Measurements from ENCODE around the gene ADCYAP1R1. TPM values are rescaled to one million over a fixed set of nuclear protein-coding genes. Genes with fewer than 3 reads are reported as not detected.

Gene ADCYAP1R1
- total and polyA plus RNA-seq, 2 donors (not counting 1 experiment from before 2014, with no cell fraction given), result not detected

- no peak overlapping the region for H3K9ac ChIP-seq (ENCODE audit: low read length)
- intact Hi-C loops (cut with micrococcal nuclease), result no loop called here
- DNase-seq, result no peak
- Mint-ChIP-seq H3K27ac (no peak overlapping the region), H3K4me3 (no peak overlapping the region), H3K9me3 (ENCODE audit: insufficient read depth) (no peaks in the 10 kb centered on the region), H3K4me1 (no peaks in the 10 kb centered on the region), H3K27me3 (peaks cover 3% of the 10 kb centered on the region)
- no peak overlapping the region for H3K4me2 ChIP-seq (replicated peaks; ENCODE audit: low read depth, low read length, poor library complexity, severe bottlenecking)
- CTCF ChIA-PET, result interaction anchor here (1.3 kb wide), 1 partner anchor 29 kb away, joined by 3 read pairs; no protein-coding TSS in a partner anchor
- no peaks in the 10 kb centered on the region for H3K27me3 ChIP-seq (replicated peaks in 1 of 4; ENCODE audit: control extremely low read depth in 1 of 4, control insufficient read depth in 3 of 4, insufficient read depth in 4 of 4, low read length in 3 of 4)
- TF ChIP-seq EZH2 (IDR thresholded peaks at IDR 0.05; ENCODE audit: borderline replicate concordance, insufficient read depth, low read depth, low read length, poor library complexity, severe bottlenecking), result no peak
- TF ChIP-seq CTCF (IDR thresholded peaks at IDR 0.05), result no peak
- no peaks in the 10 kb centered on the region for H3K36me3 ChIP-seq (replicated peaks in 1 of 2; ENCODE audit: control extremely low read depth in 1 of 2, control insufficient read depth in 1 of 2, extremely low read depth in 1 of 2, insufficient read depth in 2 of 2, low read length in 1 of 2)
- H3K4me3 ChIP-seq (ENCODE audit: control extremely low read depth in 1 of 5, extremely low read depth in 1 of 5, insufficient read depth in 1 of 5, low read depth in 2 of 5, low read length in 4 of 5), result no peak overlapping the region
- H3K4me1 ChIP-seq (ENCODE audit: control insufficient read depth in 2 of 2, insufficient read depth in 2 of 2, low read length in 2 of 2), result no peaks in the 10 kb centered on the region
- H2AFZ ChIP-seq (ENCODE audit: insufficient read depth, low read depth, low read length, poor library complexity, severe bottlenecking), result no peak overlapping the region
- POLR2A ChIA-PET, result no interaction called here
- H3K27ac ChIP-seq (ENCODE audit: low read length in 2 of 2), result no peak overlapping the region
- no peaks in the 10 kb centered on the region for H4K20me1 ChIP-seq (ENCODE audit: control insufficient read depth, insufficient read depth, low read length, poor library complexity, severe bottlenecking)
- 76% methylated on average over 11 of the region's 12 CpGs for WGBS (ENCODE audit: insufficient coverage)
- peaks cover 0 to 12% (median 0%) of the 10 kb centered on the region in 3 donors for H3K9me3 ChIP-seq (ENCODE audit: control extremely low read depth in 1 of 3, control insufficient read depth in 2 of 3, insufficient read depth in 1 of 3, low read length in 2 of 3)
- H3K79me2 ChIP-seq (ENCODE audit: control insufficient read depth, insufficient read depth, low read length), result no peaks in the 10 kb centered on the region
- no peak for ATAC-seq (ENCODE audit: low read depth)
Measured at GRCh38 chr7:31102151-31102972, 50.3 kb downstream of the ADCYAP1R1 start.
